ENCODE data around the gene TSGA10IP.

Gene TSGA10IP

GRCh38 chr11:65918211-65919140, 26.8 kb upstream of the TSGA10IP start, which contains the start of gene C11orf68:
Gene C11orf68 (minus strand): TSS chr11:65919062. CDS start chr11:65919031, 31 bp downstream.
- no peak for DNase-seq

- peak; percentile 99 for DNase-seq
Observed at GRCh38 chr11:65919141-65919572, 26.1 kb upstream of the TSGA10IP start, which contains the start of gene DRAP1. Gene DRAP1 (plus strand): TSS chr11:65919426. CDS start chr11:65919502, 76 bp downstream.

- peak; percentile 71 for DNase-seq
Observed at GRCh38 chr11:65919573-65920371, 25.5 kb upstream of the TSGA10IP start.

- no peak for DNase-seq
Observed at GRCh38 chr11:65920372-65920802, 24.9 kb upstream of the TSGA10IP start.

- DNase-seq: no peak
Observed at GRCh38 chr11:65921033-65921555, 24.2 kb upstream of the TSGA10IP start.

- DNase-seq: no peak
Observed at GRCh38 chr11:65921876-65922275, 23.4 kb upstream of the TSGA10IP start.

GRCh38 chr11:65922565-65922964, 22.7 kb upstream of the TSGA10IP start:
- no peak for DNase-seq

- no peak for DNase-seq
Observed at GRCh38 chr11:65925397-65925796, 19.9 kb upstream of the TSGA10IP start.

- DNase-seq: peak; percentile 88
Observed at GRCh38 chr11:65927904-65928397, 17.3 kb upstream of the TSGA10IP start.

GRCh38 chr11:65928667-65929066, 16.6 kb upstream of the TSGA10IP start:
- DNase-seq: no peak

GRCh38 chr11:65931773-65932557, 13.3 kb upstream of the TSGA10IP start:
- DNase-seq: no peak

- DNase-seq: no peak
Observed at GRCh38 chr11:65932558-65932919, 12.7 kb upstream of the TSGA10IP start.

GRCh38 chr11:65934014-65934413, 11.3 kb upstream of the TSGA10IP start:
- DNase-seq: no peak

GRCh38 chr11:65937766-65938165, 7.5 kb upstream of the TSGA10IP start:
- no peak for DNase-seq

GRCh38 chr11:65941720-65942310, 3.5 kb upstream of the TSGA10IP start:
- DNase-seq: no peak

GRCh38 chr11:65942531-65942930, 2.7 kb upstream of the TSGA10IP start:
- DNase-seq: no peak

GRCh38 chr11:65944191-65944590, 1.1 kb upstream of the TSGA10IP start:
- DNase-seq: no peak

- DNase-seq: no peak
Observed at GRCh38 chr11:65944767-65945166, 513 bp upstream of the TSGA10IP start.

- DNase-seq: no peak
Observed at GRCh38 chr11:65945941-65946558, 770 bp downstream of the TSGA10IP start.

GRCh38 chr11:65946655-65947054, 1.4 kb downstream of the TSGA10IP start:
- DNase-seq: no peak

- no peak for DNase-seq
Observed at GRCh38 chr11:65947133-65947532, 1.9 kb downstream of the TSGA10IP start.

Measured in CD4-positive, alpha-beta T cell treated with Interleukin-12 subunit alpha and Interleukin-12 subunit beta, for 1 hour (primary cell).